Measurements from ENCODE around the gene PDP2. TPM values are rescaled to one million over a fixed set of nuclear protein-coding genes. Genes with fewer than 3 reads are reported as not detected.

The PDP2 gene
- total RNA-seq, 3 donors from 2014 or later (not counting 1 experiment from before 2014, with no cell fraction given), result 10.2 to 16.5 (median 11.0) TPM

DNA sequence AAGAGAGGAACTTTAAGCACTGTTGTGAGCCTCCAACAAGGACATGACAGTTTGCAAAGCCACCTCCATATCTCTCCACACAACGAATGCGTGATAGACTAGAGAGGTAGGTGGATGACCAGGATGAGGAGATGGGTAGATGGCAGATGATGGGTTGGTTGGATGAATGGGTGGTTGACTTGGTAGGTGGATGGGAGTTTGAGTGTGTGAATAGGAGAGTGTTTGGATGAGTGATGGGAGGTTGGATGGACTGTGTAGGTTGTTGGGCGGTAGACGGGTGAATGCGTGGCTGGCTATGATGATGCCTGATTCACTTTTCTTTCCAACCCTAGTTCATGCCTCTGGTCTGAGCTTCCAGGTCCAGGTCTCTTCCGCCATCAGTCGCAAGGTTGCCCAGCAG lies 34.2 kb downstream of the PDP2 start:
- over 99% methylated on average over 7 of the region's 7 CpGs for WGBS (ENCODE audit: insufficient coverage)
- no peak overlapping the region for H3K4me3 Mint-ChIP-seq
- no peak for TF ChIP-seq CTCF (IDR thresholded peaks at IDR 0.05)
- no peaks in the 10 kb centered on the region for H3K9me3 ChIP-seq (ENCODE audit: control insufficient read depth, insufficient read depth, low read length)
- peaks cover 0 to 6% of the 10 kb centered on the region in 2 donors for H3K27me3 Mint-ChIP-seq (ENCODE audit: low read depth in 2 of 2)
- no peaks in the 10 kb centered on the region for H3K27me3 ChIP-seq (ENCODE audit: control insufficient read depth, insufficient read depth, low read length)
- no peak overlapping the region for H3K27ac Mint-ChIP-seq
- no peaks in the 10 kb centered on the region for H3K36me3 Mint-ChIP-seq
- no peaks in the 10 kb centered on the region for H3K36me3 ChIP-seq (ENCODE audit: control insufficient read depth, insufficient read depth, low read length)
- no peak for ATAC-seq
- no peak overlapping the region for H3K4me3 ChIP-seq (ENCODE audit: low read length)
- no peak for DNase-seq
- H3K9me3 Mint-ChIP-seq, result no peaks in the 10 kb centered on the region
- H3K4me1 Mint-ChIP-seq, result no peaks in the 10 kb centered on the region
- no peaks in the 10 kb centered on the region for H3K4me1 ChIP-seq (ENCODE audit: control insufficient read depth, insufficient read depth, low read length)
- no peak overlapping the region for H3K27ac ChIP-seq (ENCODE audit: low read length)
- intact Hi-C loops (cut with micrococcal nuclease), result no loop called here

GRCh38 chr16:66915041-66915440 lies 34.7 kb downstream of the PDP2 start:
- WGBS (ENCODE audit: insufficient coverage), result 85% methylated on average over 6 of the region's 7 CpGs
- Mint-ChIP-seq H3K36me3 (no peaks in the 10 kb centered on the region), H3K4me1 (no peaks in the 10 kb centered on the region), H3K27me3 (ENCODE audit: low read depth in 2 of 2) (peaks cover 0 to 6% of the 10 kb centered on the region in 2 donors), H3K27ac (no peak overlapping the region), H3K4me3 (no peak overlapping the region), H3K9me3 (no peaks in the 10 kb centered on the region)
- H3K4me3 ChIP-seq (ENCODE audit: low read length), result no peak overlapping the region
- H3K27me3 ChIP-seq (ENCODE audit: control insufficient read depth, insufficient read depth, low read length), result peaks cover under 1% of the 10 kb centered on the region
- no peaks in the 10 kb centered on the region for H3K4me1 ChIP-seq (ENCODE audit: control insufficient read depth, insufficient read depth, low read length)
- DNase-seq, result no peak
- no peaks in the 10 kb centered on the region for H3K9me3 ChIP-seq (ENCODE audit: control insufficient read depth, insufficient read depth, low read length)
- no peak for ATAC-seq
- no peaks in the 10 kb centered on the region for H3K36me3 ChIP-seq (ENCODE audit: control insufficient read depth, insufficient read depth, low read length)
- no peak overlapping the region for H3K27ac ChIP-seq (ENCODE audit: low read length)
- no peak for TF ChIP-seq CTCF (IDR thresholded peaks at IDR 0.05)
- intact Hi-C loops (cut with micrococcal nuclease), result no loop called here

- Mint-ChIP-seq H3K9me3 (no peaks in the 10 kb centered on the region), H3K27ac (no peak overlapping the region), H3K27me3 (ENCODE audit: low read depth in 2 of 2) (peaks cover 0 to 13% of the 10 kb centered on the region in 2 donors), H3K4me3 (no peak overlapping the region), H3K36me3 (no peaks in the 10 kb centered on the region), H3K4me1 (no peaks in the 10 kb centered on the region)
- Histone ChIP-seq H3K4me3 (ENCODE audit: low read length) (no peak overlapping the region), H3K4me1 (ENCODE audit: control insufficient read depth, insufficient read depth, low read length) (no peaks in the 10 kb centered on the region), H3K27ac (ENCODE audit: low read length) (no peak overlapping the region), H3K27me3 (ENCODE audit: control insufficient read depth, insufficient read depth, low read length) (peaks cover 6% of the 10 kb centered on the region), H3K9me3 (ENCODE audit: control insufficient read depth, insufficient read depth, low read length) (no peaks in the 10 kb centered on the region), H3K36me3 (ENCODE audit: control insufficient read depth, insufficient read depth, low read length) (no peaks in the 10 kb centered on the region)
- intact Hi-C loops (cut with micrococcal nuclease), result no loop called here
- DNase-seq (no peak), ATAC-seq (no peak)
- WGBS (ENCODE audit: insufficient coverage), result 87% methylated on average over 6 of the region's 6 CpGs
- TF ChIP-seq CTCF (IDR thresholded peaks at IDR 0.05), result no peak
Observed at GRCh38 chr16:66916518-66916917, 36.2 kb downstream of the PDP2 start.

DNA sequence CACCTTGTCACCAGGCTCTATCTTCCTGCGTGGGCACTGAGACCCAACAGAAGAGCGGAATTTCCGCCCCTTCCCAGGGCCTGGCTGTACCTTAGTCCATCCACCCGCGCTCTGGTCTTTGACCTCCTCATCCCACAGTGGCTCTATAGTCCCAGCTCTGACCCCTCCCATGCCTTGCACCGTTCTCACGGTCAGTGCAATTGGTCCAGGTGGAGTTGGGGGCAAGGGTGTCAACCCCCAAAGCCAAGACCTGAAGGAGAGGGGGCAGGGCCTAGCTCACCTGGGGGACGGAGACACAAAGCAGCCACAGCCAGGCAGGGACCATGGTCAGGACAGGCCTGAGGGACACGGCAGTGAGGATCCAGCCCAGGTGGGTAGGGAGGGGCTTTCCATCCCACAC lies 37.4 kb downstream of the PDP2 start:
- intact Hi-C loops (cut with micrococcal nuclease), result no loop called here
- Mint-ChIP-seq H3K9me3 (no peaks in the 10 kb centered on the region), H3K27ac (no peak overlapping the region), H3K36me3 (no peaks in the 10 kb centered on the region), H3K4me1 (no peaks in the 10 kb centered on the region), H3K27me3 (ENCODE audit: low read depth in 2 of 2) (peaks cover 0 to 13% of the 10 kb centered on the region in 2 donors), H3K4me3 (no peak overlapping the region)
- no peaks in the 10 kb centered on the region for H3K36me3 ChIP-seq (ENCODE audit: control insufficient read depth, insufficient read depth, low read length)
- WGBS (ENCODE audit: insufficient coverage), result 90% methylated on average over 8 of the region's 9 CpGs
- H3K4me3 ChIP-seq (ENCODE audit: low read length), result no peak overlapping the region
- no peak for TF ChIP-seq CTCF (IDR thresholded peaks at IDR 0.05)
- H3K27me3 ChIP-seq (ENCODE audit: control insufficient read depth, insufficient read depth, low read length), result peaks cover 6% of the 10 kb centered on the region
- no peak overlapping the region for H3K27ac ChIP-seq (ENCODE audit: low read length)
- no peaks in the 10 kb centered on the region for H3K4me1 ChIP-seq (ENCODE audit: control insufficient read depth, insufficient read depth, low read length)
- ATAC-seq, result no peak
- no peaks in the 10 kb centered on the region for H3K9me3 ChIP-seq (ENCODE audit: control insufficient read depth, insufficient read depth, low read length)
- DNase-seq, result no peak

Data from natural killer cell (primary cell).